GM13977 (cell line): ENCODE measurements around the gene WWOX.
A peak's percentile ranks its signal among the peaks of the same experiment; 100 is the strongest.

Experiments used
- DNase-seq: peaks from one replicate; pipeline ENCODE4 v3.0.0; 2012; ENCODE audit warnings: low spot score
- in situ Hi-C: fragments of 300-500 bp; cut with MboI; formaldehyde crosslinking; loops from one replicate; pipeline ENCODE4 v1.12.0; 2022; ENCODE audit warnings: low sequenced_read_pairs, low pct_unique_long_range_greater_than_20kb, mixed read lengths, inconsistent platforms; ENCODE audit not compliant: unreplicated experiment
- TF ChIP-seq, protein P1 (sequence below): IDR thresholded peaks from 2 replicates; pipeline ENCODE4 v1.5.1; 2012; ENCODE audit warnings: mild to moderate bottlenecking, control low read depth; ENCODE audit not compliant: insufficient read depth; ENCODE audit errors: extremely low read depth, missing control alignments

The WWOX gene

DNA sequence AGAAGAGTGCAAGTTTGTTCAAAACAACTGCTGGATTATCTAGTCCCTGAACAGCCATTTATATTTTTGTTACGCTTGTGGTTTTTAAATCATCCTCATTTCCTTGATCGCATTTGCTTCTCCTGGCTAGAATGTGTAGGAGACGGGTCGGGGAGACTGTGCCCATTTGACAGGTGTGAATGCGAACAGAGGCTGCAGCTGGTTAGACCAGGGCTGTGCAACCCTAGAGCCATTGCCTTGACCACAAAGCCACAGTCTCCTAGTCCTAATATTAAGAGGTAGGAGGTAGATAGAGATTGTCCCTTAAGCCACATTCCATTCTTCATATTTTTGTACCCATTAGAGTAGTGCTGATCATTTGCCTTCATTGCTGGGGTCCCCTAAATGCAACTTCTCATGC, 639.1 kb downstream of the WWOX start:
- TF ChIP-seq, protein P1, sequence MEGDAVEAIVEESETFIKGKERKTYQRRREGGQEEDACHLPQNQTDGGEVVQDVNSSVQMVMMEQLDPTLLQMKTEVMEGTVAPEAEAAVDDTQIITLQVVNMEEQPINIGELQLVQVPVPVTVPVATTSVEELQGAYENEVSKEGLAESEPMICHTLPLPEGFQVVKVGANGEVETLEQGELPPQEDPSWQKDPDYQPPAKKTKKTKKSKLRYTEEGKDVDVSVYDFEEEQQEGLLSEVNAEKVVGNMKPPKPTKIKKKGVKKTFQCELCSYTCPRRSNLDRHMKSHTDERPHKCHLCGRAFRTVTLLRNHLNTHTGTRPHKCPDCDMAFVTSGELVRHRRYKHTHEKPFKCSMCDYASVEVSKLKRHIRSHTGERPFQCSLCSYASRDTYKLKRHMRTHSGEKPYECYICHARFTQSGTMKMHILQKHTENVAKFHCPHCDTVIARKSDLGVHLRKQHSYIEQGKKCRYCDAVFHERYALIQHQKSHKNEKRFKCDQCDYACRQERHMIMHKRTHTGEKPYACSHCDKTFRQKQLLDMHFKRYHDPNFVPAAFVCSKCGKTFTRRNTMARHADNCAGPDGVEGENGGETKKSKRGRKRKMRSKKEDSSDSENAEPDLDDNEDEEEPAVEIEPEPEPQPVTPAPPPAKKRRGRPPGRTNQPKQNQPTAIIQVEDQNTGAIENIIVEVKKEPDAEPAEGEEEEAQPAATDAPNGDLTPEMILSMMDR: no peak
- in situ Hi-C loops: no loop called here
- DNase-seq: no peak

DNA sequence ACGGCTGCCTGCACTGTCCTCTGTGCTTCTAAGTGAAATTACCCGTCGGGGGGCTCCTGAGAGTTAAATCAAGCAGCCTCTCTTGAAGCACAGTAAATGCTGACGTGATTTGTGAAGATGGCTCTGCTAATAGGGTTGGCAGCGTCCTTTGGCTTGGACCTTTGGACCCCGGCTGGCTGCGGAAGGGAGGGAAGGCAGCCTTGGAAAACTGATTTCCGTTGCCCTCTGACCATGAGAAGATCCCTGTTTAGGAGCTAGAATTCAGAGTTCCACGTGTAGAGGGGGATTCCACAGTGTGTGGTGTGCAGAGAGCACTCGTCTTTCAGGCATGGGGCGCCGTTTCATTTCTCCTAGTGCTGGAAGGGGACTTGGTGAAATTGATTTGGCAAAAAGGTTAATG, 640.8 kb downstream of the WWOX start:
- no peak for DNase-seq
- TF ChIP-seq, protein P1: no peak
- in situ Hi-C loops: no loop called here

DNA sequence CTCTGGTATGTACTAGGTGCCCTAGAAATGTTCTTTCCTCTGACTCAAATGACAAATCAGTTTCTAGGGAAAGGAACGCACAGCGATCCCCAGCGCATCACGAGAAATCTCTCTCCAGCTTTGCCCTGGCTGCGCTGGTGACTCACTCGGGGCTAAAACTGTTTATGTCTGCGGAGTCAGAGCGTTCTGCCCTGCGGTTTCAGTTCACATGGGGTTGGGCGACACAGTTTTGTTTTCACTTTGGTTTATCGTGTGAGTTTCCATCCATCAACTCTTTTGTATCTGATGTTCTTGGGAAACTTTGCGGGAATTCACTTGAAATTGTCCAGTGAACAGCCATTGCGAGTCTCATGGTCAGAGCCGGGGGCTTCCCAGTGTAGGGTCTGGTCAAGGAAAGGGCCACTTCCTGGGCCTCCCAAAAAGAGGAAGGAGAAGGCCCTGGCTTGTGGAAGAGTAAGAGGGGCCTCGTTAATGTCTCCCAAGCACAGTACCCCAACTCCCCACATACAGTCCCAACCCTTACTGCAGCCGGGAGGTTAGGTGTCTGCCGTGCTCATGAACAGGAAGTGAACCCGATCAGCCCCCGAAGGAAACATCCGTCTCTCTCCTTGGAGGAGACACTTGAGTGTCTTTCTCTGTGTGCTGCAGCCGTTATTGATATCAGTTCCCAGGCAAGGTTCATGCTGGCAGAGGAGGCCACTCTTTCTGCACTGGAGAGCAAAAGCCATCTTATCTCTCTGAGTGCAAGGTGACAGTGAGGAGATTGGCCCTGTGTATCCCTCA, 643.2 kb downstream of the WWOX start:
- in situ Hi-C loops: no loop called here
- DNase-seq: peak; percentile 47
- TF ChIP-seq, protein P1: no peak

DNA sequence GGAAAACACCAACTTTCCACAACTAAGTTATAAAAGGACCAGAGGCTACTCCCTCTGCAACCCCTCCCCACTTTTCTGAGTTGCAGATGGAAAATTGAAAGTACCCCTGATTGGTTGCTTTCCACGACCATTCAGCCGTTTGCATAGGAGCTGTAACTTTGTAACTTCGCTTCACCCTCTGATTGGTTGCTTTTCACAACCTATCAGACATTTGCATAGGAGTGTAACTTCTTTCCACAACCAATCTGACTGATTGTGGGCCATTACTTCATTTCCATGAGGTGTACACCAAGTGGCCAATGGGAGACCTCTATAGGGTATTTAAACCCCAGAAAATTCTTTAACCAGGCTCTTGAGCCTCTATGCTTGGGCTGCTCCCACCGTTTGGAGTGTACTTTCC, 644.1 kb downstream of the WWOX start:
- in situ Hi-C loops: no loop called here
- no peak for DNase-seq
- TF ChIP-seq, protein P1: no peak

DNA sequence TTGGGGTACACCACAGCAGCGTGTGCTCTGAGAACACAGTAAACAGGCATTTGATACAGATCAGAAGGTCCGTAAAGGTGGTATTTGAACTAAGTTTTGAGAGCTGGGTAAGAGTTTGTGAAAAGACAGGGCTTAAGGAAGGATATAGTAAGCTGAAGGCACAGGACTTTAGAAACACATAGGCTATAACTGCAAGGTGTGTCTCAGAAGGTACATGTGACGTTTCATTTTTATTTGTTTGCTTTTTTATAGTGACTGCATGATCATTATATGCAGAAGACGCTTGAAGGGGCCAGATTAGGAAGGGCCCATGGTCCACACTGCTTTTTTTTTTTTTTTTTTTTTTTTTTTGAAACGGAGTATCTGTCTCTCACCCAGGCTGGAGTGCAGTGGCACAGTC, 644.6 kb downstream of the WWOX start:
- TF ChIP-seq, protein P1: no peak
- in situ Hi-C loops: no loop called here
- DNase-seq: no peak

DNA sequence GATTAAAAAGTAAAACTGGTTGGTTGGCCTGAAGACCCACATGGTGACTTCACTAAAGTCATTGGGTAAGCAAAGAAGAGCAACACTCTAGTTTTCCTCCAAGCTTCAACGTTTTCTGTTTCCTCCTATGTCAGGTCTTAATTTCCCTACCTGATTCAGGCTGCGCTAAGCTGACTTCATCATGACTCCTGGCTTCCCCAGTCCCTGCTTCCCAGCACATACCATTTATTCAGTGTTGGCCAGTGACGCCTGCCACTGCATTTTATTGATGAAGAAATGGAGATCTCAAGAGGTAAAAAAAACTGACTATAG, 645.3 kb downstream of the WWOX start:
- TF ChIP-seq, protein P1: no peak
- no peak for DNase-seq
- in situ Hi-C loops: no loop called here
